IMR-90 (cell line): ENCODE results near the gene MAT1A.

ENCODE experiments used
- BHLHE40 ChIP-seq: fragments of 150-350 bp; IDR thresholded peaks from 2 replicates; pipeline ENCODE4 v1.6.1; 2016; ENCODE audit warnings: mild to moderate bottlenecking, low read depth, low read length
- MAZ ChIP-seq: IDR thresholded peaks from 2 replicates; pipeline ENCODE4 v1.6.1; 2012; ENCODE audit warnings: low read depth, mild to moderate bottlenecking, low read length, improper control_type of control experiment, moderate library complexity, borderline replicate concordance
- MXI1 ChIP-seq: IDR thresholded peaks from 2 replicates; pipeline ENCODE4 v1.6.1; 2012; ENCODE audit warnings: low read depth, mild to moderate bottlenecking, low read length, moderate library complexity, borderline replicate concordance
- POLR2A ChIP-seq: IDR thresholded peaks from 2 replicates; pipeline ENCODE4 v1.6.1; 2012; ENCODE audit warnings: mild to moderate bottlenecking, low read depth, low read length
- RAD21 ChIP-seq: IDR thresholded peaks from 2 replicates; pipeline ENCODE4 v1.6.1; 2012; ENCODE audit warnings: low read length, improper control_type of control experiment
- RFX5 ChIP-seq: IDR thresholded peaks from 2 replicates; pipeline ENCODE4 v1.8.0; 2012; ENCODE audit warnings: low read depth, mild to moderate bottlenecking, low read length, moderate library complexity
- TF ChIP-seq, protein P1 (sequence below): fragments of 150-350 bp; IDR thresholded peaks from 2 replicates; pipeline ENCODE4 v1.6.1; 2017; ENCODE audit warnings: mild to moderate bottlenecking, antibody characterized with exemption, low read length, low read depth
- TF ChIP-seq, protein P2 (sequence below): conservative IDR thresholded peaks from 2 replicates; pipeline ENCODE4 v1.5.1; 2012; ENCODE audit warnings: mild to moderate bottlenecking, low read depth, low read length, improper control_type of control experiment
- TF ChIP-seq, protein P3 (sequence below): fragments of 150-350 bp; IDR thresholded peaks from 2 replicates; pipeline ENCODE4 v1.6.1; 2016; ENCODE audit warnings: low read depth, mild to moderate bottlenecking, low read length, moderate library complexity, borderline replicate concordance

DNA sequence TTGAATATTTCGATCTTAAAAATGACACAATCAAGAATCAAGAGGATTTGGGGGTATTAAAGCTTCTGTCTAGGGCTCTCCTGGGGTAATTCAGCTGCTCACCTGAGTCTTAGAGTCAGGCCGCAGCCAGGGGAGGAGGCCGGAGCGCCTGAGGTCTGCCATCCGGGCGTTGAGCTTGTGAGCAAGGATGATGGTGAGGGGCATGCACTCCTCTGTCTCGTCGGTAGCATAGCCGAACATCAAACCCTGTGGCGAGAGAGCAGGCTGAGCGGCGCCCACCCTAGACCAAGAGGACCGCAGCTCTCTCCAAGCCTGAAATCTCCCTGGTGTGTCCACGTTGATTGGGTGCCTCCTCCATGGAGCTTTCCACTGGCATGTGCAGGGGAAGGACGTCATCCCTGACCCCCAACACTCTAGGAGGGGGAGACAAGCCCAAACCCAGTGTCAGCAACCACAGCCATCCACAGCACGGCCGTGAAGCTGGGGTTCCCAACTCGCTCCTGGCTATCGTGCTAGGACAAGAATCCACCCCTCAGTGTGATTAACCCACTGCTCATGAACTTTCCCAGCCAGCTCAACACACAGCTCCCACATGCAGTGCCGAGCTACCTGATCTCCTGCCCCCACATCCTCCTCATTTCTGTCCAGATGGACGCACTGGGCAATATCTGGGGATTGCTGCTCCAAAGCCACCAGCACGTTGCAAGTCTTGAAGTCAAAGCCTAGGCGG is 9.2 kb downstream of the MAT1A start:
- TF ChIP-seq MAZ (no peak), MXI1 (no peak), POLR2A (no peak), RAD21 (no peak), RFX5 (no peak), BHLHE40 (no peak)
- TF ChIP-seq, protein P1, sequence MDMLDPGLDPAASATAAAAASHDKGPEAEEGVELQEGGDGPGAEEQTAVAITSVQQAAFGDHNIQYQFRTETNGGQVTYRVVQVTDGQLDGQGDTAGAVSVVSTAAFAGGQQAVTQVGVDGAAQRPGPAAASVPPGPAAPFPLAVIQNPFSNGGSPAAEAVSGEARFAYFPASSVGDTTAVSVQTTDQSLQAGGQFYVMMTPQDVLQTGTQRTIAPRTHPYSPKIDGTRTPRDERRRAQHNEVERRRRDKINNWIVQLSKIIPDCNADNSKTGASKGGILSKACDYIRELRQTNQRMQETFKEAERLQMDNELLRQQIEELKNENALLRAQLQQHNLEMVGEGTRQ: no peak
- TF ChIP-seq, protein P2, sequence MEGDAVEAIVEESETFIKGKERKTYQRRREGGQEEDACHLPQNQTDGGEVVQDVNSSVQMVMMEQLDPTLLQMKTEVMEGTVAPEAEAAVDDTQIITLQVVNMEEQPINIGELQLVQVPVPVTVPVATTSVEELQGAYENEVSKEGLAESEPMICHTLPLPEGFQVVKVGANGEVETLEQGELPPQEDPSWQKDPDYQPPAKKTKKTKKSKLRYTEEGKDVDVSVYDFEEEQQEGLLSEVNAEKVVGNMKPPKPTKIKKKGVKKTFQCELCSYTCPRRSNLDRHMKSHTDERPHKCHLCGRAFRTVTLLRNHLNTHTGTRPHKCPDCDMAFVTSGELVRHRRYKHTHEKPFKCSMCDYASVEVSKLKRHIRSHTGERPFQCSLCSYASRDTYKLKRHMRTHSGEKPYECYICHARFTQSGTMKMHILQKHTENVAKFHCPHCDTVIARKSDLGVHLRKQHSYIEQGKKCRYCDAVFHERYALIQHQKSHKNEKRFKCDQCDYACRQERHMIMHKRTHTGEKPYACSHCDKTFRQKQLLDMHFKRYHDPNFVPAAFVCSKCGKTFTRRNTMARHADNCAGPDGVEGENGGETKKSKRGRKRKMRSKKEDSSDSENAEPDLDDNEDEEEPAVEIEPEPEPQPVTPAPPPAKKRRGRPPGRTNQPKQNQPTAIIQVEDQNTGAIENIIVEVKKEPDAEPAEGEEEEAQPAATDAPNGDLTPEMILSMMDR: no peak
- TF ChIP-seq, protein P3, sequence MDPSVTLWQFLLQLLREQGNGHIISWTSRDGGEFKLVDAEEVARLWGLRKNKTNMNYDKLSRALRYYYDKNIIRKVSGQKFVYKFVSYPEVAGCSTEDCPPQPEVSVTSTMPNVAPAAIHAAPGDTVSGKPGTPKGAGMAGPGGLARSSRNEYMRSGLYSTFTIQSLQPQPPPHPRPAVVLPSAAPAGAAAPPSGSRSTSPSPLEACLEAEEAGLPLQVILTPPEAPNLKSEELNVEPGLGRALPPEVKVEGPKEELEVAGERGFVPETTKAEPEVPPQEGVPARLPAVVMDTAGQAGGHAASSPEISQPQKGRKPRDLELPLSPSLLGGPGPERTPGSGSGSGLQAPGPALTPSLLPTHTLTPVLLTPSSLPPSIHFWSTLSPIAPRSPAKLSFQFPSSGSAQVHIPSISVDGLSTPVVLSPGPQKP: no peak
